Uterus (tissue), 2 donors: ENCODE data around the gene HTT.

Experiments
- POLR2A ChIP-seq, 2 donors: fragments of 450-650 bp; IDR thresholded peaks; one replicate each; pipeline ENCODE4 v1.6.1; 2016; ENCODE audit warnings: antibody characterized with exemption in 2 of 2, mild to moderate bottlenecking in 1 of 2, moderate library complexity in 1 of 2
- TF ChIP-seq, protein P1 (sequence below), 4 experiments: fragments of 200-600 bp in 2 of 4; fragments of 450-650 bp in 2 of 4; sonication (generic) in 2 of 4; IDR thresholded peaks; one replicate each; pipeline ENCODE4 v1.5.1; 2016 to 2019; ENCODE audit warnings: antibody characterized with exemption in 4 of 4, mild to moderate bottlenecking in 2 of 4, moderate library complexity in 1 of 4

DNA sequence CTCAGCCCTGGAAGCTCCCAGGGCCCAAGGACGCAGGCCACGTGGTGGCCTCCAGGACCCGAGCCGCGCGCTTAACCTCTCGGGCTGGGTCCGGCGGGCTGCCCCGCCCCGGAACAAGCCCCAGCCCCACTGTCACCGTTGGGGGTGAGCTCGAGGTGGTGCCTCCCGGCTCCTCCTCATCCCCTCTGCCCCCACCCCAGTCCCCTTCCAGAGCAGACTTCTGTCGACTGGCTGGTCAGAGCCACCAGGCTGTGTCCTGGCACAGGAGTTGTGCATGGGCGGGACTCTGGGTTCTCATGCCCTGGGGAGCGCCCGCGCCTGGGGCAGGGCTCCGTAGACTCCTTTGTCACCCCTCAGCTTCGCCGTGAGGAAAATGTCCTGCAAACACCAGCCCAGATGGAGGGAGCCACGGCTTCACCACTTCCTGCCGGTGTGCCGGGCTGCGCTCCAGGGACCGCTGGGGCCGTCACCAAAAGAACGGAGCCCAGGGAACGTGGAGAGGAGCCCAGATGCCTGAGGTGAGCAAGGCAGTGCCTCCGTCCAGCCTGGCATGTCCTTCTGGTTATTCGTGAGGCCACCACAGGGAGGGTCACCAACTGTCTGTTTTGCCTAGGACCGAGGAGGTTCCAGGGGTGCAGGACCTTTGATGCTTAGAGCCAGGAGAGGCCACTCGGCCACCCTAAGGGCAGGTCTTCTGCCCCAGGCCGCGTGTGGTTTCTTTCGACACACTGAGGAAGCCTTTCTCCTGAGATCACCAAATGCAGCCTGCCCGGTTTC, 211.3 kb downstream of the HTT start:
- TF ChIP-seq, protein P1, sequence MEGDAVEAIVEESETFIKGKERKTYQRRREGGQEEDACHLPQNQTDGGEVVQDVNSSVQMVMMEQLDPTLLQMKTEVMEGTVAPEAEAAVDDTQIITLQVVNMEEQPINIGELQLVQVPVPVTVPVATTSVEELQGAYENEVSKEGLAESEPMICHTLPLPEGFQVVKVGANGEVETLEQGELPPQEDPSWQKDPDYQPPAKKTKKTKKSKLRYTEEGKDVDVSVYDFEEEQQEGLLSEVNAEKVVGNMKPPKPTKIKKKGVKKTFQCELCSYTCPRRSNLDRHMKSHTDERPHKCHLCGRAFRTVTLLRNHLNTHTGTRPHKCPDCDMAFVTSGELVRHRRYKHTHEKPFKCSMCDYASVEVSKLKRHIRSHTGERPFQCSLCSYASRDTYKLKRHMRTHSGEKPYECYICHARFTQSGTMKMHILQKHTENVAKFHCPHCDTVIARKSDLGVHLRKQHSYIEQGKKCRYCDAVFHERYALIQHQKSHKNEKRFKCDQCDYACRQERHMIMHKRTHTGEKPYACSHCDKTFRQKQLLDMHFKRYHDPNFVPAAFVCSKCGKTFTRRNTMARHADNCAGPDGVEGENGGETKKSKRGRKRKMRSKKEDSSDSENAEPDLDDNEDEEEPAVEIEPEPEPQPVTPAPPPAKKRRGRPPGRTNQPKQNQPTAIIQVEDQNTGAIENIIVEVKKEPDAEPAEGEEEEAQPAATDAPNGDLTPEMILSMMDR (IDR thresholded peaks at IDR 0.05), result no peak
- no peak for TF ChIP-seq POLR2A (IDR thresholded peaks at IDR 0.05)
